NCI-H226 (cell line): ENCODE measurements around the gene MACROD2.
A peak's percentile ranks its signal among the peaks of the same experiment; 100 is the strongest.
"Not testable (repeated sequence)": the region's sequence is repeated elsewhere in the genome, so short reads cannot be mapped to it uniquely, and the experiment has no call there.

Experiments used
- DNase-seq: peaks from one replicate; pipeline ENCODE4 v3.0.0-alpha.2; 2015

MACROD2 gene

GRCh38 chr20:13995086-13995665 is at the start of gene MACROD2:
Gene MACROD2 (plus strand): TSS chr20:13995516.
- DNase-seq = peak; percentile 79

DNA sequence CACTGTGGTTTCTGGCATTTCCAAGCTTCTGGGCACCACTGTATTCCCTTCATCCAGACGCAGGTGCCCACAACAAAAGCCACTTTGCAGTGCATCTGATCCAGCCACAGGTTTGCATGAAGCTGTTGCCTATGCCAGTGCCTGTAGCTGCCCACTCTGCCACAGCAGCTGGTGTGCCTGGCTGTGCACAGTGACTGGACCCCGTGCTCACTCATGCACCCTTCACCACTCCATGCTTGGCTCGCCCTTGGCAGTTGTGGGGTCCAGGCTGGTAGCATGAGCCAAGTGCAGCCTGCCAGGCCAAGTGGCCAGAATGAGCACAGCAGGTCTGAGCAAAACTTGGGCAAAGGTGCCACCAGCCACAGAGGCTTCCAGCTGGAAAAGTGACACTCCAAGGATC is 47.6 kb upstream of the MACROD2 start:
- DNase-seq = no peak

DNA sequence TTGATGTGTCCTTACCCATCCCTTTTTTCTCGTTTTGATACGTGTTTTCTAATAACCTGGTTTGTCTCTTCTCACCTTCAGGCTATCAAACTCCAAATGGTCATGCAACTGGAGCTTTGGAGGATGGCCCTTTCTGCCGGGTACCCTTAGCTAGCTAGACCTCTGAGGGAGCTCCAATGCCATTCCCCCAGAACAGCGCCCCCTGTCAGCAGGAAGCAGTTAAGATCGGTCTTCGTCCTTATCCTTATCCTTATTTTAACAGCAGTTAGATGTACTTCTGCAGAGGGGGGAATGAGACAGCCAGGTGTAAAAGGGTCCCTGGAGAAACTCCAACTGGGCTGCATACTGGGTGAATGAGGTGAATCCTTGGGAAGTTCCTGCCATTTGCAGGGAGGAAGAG is 42.1 kb upstream of the MACROD2 start:
- DNase-seq = no peak

- DNase-seq = no peak
These were observed 35.2 kb upstream of the MACROD2 start for GRCh38 chr20:13960119-13960518.

DNA sequence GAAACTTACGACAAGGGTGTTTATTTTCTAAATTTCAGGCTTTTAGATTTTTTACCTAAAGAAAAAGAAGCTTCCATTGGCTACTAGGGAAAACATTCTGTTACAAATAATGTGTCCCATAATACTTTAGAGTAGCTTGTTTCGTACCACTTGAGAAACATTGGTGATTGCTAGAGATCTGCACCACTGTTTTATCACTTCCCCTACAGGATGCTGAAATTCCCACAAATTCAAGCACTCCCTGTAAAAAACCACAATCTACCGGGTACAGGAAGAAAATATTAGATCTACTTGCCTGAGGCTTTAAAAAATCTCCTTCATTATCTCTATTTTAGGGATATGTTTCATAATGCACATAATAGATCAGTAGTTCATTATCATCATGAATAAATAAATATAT is 34.8 kb upstream of the MACROD2 start:
- peak; percentile 24 for DNase-seq

- no peak for DNase-seq
These were observed 11.1 kb upstream of the MACROD2 start for GRCh38 chr20:13984211-13984610.

DNA sequence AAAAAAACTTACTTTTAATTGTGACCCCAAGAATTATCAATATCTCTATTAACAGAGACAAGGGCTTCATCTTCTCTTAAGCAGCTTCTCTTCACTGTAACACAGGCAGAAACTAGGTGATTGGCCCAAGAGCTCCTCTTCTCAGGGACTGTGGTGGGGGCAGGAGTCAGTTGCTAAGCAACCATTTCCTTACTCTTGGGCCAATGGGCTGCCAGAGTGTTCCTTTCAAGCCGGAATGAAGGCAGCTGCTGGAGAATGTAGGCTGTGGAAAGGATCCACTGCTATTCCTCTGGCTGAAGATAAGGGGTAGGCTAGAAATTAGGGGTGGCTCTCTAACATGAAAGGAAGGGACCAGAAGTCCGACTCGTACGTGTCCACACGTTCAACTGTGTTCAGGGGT is 4.9 kb upstream of the MACROD2 start, which contains the start of gene SEL1L2:
TSS of gene SEL1L2 (minus strand) at position 150 of the 400 bp plus-strand sequence. CDS start at position 70, 80 bp downstream.
- DNase-seq = no peak

DNA sequence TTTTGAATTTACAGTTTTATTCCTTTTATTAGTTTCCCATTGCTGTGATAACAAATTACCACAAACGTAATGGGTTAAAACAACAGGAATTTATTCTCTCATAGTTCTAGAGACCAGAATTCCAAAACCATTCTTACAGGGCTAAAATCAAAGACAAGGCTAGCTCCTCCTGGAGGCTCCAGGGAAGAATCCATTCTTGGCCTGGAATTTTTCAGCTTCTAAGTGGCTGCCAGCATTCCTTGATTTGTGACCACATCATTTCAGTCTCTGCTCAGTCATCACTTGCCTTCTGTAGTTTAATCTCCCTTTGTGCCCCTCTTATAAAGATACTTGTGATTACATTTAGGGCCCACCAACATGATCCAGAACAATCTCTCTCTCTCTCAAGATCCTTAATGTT is 4.0 kb upstream of the MACROD2 start:
- no peak for DNase-seq

- not testable (repeated sequence) for DNase-seq
These were observed 3.4 kb upstream of the MACROD2 start for GRCh38 chr20:13991955-13992354.

DNA sequence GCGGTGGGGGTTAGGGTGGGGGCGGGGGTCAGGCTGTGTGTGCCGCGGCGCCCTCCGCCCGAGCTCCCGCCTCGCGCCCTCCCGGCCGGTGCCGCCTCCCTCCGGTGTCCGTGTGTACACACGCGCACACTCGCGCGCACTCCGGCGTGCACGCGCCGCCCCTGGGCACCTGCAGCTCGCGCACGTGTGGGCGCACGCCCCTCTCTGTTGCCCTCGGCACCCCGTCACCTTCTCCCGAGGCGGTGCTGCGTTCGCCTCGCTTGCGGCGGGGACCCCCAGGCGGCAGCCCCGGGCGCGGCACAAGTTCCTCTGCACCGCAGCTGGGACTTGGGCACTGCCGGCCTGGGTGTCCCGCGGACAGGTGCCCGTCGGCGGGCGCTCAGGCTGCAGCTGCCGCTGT is 525 bp downstream of the MACROD2 start:
- DNase-seq = no peak

DNA sequence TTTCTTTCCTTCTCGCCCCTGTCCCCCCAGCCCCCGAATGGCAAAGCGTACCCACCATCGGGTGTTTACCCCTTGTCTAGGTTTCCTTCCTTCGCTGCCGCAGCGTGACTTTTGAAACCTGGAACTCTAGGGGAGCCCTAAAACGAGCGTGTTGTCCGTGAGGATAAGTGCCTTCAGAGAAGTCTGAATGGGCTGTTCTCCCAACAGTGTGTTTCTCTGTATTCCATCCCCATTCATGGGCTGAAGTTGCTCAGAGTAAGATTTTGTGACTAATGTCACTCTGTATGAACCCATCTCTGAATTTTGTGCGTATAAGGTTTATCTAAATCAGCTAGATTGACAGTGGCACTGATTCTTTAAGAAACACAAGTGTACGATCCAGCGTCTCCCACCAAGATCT is 949 bp downstream of the MACROD2 start:
- no peak for DNase-seq

- no peak for DNase-seq
These were observed 5.6 kb downstream of the MACROD2 start for GRCh38 chr20:14000917-14001316.

- no peak for DNase-seq
These were observed 10.7 kb downstream of the MACROD2 start for GRCh38 chr20:14005996-14006395.

- no peak for DNase-seq
These were observed 13.9 kb downstream of the MACROD2 start for GRCh38 chr20:14009208-14009607.

- DNase-seq = no peak
These were observed 17.4 kb downstream of the MACROD2 start for GRCh38 chr20:14012671-14013070.

DNA sequence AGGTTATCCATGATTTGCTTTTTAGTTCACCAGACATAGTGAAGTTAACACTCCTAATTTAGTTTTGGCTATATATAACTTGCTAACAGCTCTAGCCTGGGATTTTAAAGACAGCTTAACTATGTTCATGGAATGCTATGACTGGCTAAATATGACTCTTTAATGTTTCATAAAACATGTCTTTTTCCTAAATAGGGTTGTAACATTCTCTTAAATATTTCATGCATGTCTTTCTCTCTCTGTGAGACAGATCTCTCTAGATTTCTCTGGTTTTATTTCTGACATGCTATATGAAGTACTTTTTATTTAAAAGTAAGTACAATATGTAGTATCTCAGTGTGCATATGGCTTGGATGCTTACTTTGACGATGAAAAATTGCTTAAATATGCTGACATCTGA is 35.7 kb downstream of the MACROD2 start:
- no peak for DNase-seq

DNA sequence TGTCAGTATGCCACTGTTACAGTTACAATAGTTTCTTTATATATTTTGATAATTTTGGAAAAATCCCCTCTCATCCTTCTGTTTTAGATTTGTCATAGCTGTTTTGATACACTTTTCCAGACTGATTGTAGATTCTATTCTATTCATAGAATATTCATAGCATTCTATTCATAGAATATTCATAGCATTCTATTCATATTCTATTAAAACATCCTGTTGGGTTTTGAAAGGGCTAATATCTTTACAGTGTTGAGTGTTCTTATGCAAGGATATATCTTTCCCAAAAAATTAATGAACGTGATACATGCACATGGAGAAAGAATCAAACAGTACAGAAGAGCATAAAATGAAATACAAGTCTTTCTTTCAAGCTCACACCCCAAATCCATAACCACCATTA is 38.0 kb downstream of the MACROD2 start:
- DNase-seq = no peak

DNA sequence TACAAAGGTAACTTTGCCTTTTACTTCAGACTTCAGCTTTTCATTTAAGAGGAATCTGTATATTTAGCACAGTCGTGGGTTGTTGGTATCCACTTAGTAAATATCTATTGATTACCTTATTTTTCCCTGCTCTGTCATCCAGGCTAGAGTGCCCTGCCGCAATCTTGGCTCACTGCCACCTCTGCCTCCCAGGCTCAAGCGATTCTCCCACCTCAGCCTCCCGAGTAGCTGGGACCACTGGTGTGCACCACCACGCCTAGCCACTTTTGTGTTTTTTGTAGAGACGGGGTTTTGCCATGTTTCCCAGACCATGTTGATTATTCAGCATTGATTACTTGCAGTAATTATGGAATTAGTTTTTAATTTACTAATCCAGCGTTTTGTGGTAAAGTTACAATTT is 41.3 kb downstream of the MACROD2 start:
- DNase-seq = no peak

DNA sequence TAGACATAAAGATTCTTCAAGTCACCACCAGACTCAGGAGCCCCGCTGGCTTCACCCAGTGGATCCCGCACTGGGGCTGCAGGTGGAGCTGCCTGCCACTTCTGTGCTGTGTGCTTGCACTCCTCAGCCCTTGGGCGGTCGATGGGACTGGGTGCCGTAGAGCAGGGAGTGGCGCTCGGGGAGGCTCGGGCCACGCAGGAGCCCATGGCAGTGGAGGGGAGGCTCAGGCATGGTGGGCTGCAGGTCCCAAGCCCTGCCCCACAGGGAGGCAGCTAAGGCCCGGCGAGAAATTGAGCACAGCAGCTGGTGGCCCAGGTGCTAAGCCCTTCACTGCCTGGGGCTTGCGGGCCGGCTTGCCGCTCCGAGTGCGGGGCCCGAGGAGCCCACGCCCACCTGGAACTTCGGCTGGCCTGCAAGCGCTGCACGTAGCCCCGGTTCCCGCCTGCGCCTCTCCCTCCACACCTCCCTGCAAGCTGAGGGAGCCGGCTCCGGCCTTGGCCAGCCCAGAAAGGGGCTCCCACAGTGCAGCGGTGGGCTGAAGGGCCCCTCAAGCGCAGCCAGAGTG is 49.5 kb downstream of the MACROD2 start:
- DNase-seq = not testable (repeated sequence)

DNA sequence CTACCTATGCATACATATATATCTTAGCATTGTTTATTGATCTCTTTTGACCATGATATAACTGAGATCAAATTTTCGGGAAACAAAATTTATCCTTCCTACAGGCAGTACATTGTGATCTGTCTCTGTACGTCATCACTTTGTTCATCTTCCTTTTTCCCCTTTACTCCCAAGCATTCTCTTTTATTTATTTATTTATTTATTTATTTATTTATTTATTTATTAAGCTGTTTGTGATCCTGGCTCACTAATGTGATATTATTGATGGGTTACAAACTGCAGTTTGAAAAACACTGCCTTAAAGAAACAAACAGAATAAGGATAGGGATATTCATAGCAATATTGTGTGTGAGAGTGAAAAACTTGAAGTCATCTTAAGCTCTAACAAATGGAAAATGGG is 51.2 kb downstream of the MACROD2 start:
- no peak for DNase-seq

DNA sequence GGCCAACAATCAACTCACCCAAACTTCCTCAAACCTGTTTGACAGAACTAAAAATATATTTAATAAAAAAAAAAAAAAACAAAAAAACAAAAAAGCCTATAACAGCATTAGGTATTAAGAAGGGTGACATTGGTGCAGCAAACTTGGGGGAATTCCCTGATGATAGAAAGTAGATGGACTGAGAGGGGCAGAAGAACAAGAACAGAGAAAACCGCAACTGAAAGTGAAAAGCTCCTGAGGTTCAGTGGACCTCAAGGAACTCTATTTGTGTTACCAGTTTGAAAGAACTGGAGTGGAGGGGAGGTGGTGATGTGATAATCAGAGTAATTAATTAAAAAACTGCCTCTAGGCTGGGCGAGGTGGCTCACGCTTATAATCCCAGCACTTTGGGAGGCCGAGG is 53.8 kb downstream of the MACROD2 start:
- no peak for DNase-seq

DNA sequence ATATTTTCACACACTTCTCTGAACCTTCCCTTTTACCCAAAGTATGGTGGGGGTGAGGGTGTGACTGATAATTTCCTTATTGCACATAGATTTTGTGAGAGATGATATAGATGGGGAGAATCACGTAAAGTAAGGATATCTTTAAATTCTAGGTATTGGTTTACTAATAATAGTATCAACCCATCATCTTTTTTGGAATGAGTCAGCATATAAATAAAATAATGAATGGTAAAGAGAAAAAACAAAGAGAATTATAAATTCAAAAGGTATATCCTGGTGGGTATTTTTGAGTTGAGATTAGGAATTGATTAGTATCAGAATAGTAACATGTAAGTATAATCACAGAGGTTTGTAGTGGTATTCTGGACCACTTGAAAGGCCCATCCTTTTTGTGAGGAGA is 56.1 kb downstream of the MACROD2 start:
- no peak for DNase-seq

- DNase-seq = no peak
These were observed 59.9 kb downstream of the MACROD2 start for GRCh38 chr20:14055127-14055742.

DNA sequence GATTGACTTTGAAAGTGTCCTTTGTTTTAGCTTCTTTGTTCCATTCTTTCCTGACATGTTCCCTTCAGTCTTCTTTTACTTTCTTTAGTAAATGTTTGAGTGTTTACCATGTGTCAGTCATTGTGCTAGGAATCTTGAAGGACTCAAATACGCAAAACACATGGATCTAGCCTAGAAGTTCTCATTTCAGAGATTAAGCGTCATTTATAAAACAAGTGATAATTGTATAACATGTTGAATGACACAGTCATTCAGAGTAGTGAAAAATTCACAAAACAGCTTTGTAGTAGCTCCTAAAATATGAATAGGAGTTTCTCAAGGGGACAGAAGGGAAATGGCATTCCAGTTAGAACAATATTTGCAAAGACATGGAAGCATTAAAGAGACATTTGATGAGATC is 66.9 kb downstream of the MACROD2 start:
- DNase-seq = no peak

- DNase-seq = no peak
These were observed 67.5 kb downstream of the MACROD2 start for GRCh38 chr20:14062786-14063185.
